ENCODE results near the gene PAQR8.

DNA sequence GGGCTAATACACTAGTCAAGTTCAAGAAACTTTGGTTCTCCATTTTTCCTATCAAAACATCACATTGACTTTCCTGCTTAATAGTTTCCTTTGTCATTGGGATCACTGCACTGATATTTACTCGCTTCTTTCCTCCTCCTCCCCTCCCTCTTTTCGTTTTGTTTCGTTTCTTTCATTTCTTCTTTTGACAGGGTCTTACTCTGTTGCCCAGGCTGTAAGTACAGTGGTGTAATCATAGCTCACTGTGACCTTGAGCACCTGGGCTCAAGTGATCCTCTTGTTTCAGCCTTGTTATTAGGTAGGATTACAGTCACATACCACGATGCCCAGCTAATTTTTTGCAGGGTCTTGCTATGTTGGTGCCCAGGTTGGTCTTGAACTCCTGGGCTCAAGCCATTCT is 12.3 kb downstream of the PAQR8 start:
- TF ChIP-seq, protein P1, sequence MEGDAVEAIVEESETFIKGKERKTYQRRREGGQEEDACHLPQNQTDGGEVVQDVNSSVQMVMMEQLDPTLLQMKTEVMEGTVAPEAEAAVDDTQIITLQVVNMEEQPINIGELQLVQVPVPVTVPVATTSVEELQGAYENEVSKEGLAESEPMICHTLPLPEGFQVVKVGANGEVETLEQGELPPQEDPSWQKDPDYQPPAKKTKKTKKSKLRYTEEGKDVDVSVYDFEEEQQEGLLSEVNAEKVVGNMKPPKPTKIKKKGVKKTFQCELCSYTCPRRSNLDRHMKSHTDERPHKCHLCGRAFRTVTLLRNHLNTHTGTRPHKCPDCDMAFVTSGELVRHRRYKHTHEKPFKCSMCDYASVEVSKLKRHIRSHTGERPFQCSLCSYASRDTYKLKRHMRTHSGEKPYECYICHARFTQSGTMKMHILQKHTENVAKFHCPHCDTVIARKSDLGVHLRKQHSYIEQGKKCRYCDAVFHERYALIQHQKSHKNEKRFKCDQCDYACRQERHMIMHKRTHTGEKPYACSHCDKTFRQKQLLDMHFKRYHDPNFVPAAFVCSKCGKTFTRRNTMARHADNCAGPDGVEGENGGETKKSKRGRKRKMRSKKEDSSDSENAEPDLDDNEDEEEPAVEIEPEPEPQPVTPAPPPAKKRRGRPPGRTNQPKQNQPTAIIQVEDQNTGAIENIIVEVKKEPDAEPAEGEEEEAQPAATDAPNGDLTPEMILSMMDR (IDR thresholded peaks at IDR 0.05), result no peak
- TF ChIP-seq POLR2AphosphoS5 (IDR thresholded peaks at IDR 0.05) (no peak), POLR2A (IDR thresholded peaks at IDR 0.05) (no peak), EP300 (IDR thresholded peaks at IDR 0.05) (no peak)
